ENCODE data around the gene SMYD1. TPM values are rescaled to one million over a fixed set of nuclear protein-coding genes. Genes with fewer than 3 reads are reported as not detected.

The SMYD1 gene
- total and polyA plus RNA-seq, 2 donors, result 0.06 to 5.7 TPM

DNA sequence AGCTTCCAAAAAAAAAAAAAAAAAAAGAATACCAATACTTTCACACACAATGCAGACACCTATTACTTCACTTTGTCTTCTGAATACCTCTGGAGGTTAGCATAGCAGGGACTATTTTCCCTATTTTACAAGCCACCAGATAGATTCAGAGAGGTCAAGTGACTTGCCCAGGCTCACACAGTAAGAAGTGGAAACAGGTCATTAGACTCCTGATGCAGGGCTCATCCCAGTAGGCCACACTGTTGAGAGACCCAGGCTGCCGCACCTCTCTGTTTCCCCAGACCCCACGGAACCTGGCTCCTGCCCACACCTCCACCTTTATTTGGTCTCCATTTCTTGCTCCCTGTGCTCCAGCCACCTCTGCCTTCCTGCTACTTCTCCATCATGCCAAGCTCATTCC, 19.4 kb downstream of the SMYD1 start:
- H3K36me3 ChIP-seq (ENCODE audit: insufficient read depth), result no peaks in the 10 kb centered on the region
- no peak overlapping the region for H3K27ac ChIP-seq (ENCODE audit: low read depth)
- 90% methylated on average over 2 of the region's 2 CpGs for WGBS

DNA sequence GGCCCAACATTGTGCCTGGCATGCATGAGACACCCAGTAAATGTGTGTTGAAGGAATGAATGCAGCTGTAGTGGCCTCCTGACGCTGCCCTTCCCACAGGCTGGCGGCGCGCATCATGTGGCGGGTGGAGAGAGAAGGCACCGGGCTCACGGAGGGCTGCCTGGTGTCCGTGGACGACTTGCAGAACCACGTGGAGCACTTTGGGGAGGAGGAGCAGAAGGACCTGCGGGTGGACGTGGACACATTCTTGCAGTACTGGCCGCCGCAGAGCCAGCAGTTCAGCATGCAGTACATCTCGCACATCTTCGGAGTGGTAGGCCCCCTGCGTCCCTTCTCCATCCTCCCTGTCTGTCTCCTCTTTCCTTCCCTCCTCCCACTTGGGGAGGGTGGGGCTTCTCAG, 20.1 kb downstream of the SMYD1 start:
- DNase-seq (ENCODE audit: extremely low spot score), result no peak
- Histone ChIP-seq H3K4me3 (ENCODE audit: low read depth, low read length) (no peak overlapping the region), H3K36me3 (ENCODE audit: insufficient read depth) (no peaks in the 10 kb centered on the region), H3K4me1 (ENCODE audit: insufficient read depth) (no peaks in the 10 kb centered on the region), H3K27ac (ENCODE audit: low read depth) (no peak overlapping the region)
- WGBS, result 89% methylated on average over 17 of the region's 17 CpGs

More for the DNA sequence above, 19.4 kb downstream of the SMYD1 start:
- H3K4me1 ChIP-seq (ENCODE audit: insufficient read depth), result no peaks in the 10 kb centered on the region
- DNase-seq (ENCODE audit: extremely low spot score), result no peak
- H3K4me3 ChIP-seq (ENCODE audit: low read depth, low read length), result no peak overlapping the region

DNA sequence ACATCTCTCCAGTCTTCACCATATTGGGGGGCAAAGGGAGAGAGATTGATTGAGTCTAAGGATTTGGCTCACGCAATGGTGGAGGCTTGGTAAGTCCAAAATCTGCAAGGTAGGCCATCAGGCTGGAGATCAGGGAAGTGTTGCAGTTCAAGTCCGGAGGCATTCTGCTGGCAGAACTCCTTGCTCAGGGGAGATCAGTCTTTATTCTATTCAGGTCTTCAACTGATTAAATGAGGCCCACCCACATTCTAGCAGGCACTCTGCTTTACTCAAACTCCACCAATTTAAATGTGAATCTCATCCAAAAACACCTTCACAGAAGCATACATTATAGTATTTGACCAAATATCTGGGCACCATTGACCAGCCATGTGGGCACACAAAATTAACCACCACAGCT, 21.4 kb downstream of the SMYD1 start:
- WGBS, result 94% methylated on average over 2 of the region's 2 CpGs
- Histone ChIP-seq H3K4me1 (ENCODE audit: insufficient read depth) (no peaks in the 10 kb centered on the region), H3K36me3 (ENCODE audit: insufficient read depth) (no peaks in the 10 kb centered on the region), H3K27ac (ENCODE audit: low read depth) (no peak overlapping the region), H3K4me3 (ENCODE audit: low read depth, low read length) (no peak overlapping the region)
- DNase-seq (ENCODE audit: extremely low spot score), result no peak

DNA sequence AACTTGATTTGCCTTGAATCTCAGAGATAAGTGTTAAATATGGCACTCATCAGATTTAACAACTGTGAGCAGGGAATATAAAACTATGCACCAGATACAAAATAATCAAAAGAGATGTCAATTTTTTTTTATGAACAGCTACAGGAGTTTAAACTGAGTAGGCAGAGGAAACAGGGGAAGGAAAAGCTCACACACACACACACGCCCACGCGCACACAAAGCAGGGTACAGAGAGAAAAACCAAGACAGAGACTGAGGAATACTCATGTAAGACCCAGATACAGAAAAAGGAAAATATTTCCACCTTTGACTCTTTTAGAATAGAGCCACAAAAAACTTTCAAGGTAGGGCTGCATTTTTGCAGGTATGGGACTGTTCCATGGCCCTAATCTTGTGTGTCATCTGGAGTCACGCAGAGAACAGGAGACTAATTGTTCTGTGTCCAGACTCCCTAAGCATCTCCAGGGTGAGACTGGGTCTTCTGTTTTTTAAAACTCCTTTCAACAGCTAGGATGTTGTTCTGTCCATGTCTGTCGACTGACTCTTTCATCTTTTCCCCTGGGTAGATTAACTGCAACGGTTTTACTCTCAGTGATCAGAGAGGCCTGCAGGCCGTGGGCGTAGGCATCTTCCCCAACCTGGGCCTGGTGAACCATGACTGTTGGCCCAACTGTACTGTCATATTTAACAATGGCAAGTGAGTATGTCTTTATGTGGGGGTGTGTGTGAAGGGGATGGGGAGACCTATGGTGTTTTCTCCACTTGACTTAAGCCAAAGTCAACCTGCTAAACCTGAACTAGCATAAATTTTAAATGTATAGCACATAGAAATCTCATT, 23.0 kb downstream of the SMYD1 start:
- H3K36me3 ChIP-seq (ENCODE audit: insufficient read depth), result no peaks in the 10 kb centered on the region

DNA sequence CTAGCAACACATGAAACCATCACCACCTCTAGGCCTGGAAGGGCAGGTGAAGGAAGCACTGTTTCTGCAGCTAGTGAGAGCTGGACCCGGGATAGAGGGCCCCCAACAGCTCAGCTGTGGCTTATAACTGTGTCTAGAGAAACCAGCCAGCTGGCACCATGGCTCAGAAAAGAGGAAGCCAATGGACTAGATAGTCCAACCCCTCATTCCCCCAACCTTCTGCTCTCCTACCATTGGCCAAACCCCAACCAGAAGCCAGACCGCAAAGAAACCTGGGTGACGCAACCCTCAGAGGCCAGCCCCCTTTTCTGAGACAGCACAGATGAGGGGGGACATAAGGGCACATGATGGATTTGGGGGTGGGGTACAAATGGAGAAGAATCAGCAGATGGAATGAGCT, 24.3 kb downstream of the SMYD1 start:
- H3K4me3 ChIP-seq (ENCODE audit: low read depth, low read length), result no peak overlapping the region
- WGBS, result 87% methylated on average over 3 of the region's 3 CpGs
- no peak for DNase-seq (ENCODE audit: extremely low spot score)
- no peaks in the 10 kb centered on the region for H3K4me1 ChIP-seq (ENCODE audit: insufficient read depth)
- H3K36me3 ChIP-seq (ENCODE audit: insufficient read depth), result no peaks in the 10 kb centered on the region
- no peak overlapping the region for H3K27ac ChIP-seq (ENCODE audit: low read depth)

More for the DNA sequence above, 23.0 kb downstream of the SMYD1 start:
- 74% methylated on average over 8 of the region's 8 CpGs for WGBS
- Histone ChIP-seq H3K27ac (ENCODE audit: low read depth) (no peak overlapping the region), H3K4me3 (ENCODE audit: low read depth, low read length) (no peak overlapping the region), H3K4me1 (ENCODE audit: insufficient read depth) (no peaks in the 10 kb centered on the region)
- no peak for DNase-seq (ENCODE audit: extremely low spot score)

DNA sequence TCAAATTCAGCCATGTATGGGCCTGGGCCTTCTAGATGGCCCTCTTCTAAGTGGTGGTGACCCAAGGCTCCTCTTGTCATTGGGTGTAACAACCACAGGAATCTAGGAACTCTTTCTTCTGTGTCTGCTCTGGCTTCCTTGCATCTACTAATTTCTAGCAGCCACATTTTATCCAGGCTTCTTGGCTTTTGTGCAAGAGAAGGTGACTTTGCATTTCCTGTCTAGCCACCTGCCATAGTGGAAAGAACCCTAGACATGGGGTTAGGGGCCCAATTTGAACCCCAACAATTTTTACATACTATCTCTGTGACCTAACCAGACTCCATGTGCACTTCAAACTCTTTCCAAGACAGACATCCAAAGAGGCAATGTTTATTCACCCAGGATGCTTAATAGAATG, 25.1 kb downstream of the SMYD1 start:
- DNase-seq (ENCODE audit: extremely low spot score), result no peak
- Histone ChIP-seq H3K27ac (ENCODE audit: low read depth) (no peak overlapping the region), H3K36me3 (ENCODE audit: insufficient read depth) (no peaks in the 10 kb centered on the region), H3K4me3 (ENCODE audit: low read depth, low read length) (no peak overlapping the region), H3K4me1 (ENCODE audit: insufficient read depth) (no peaks in the 10 kb centered on the region)

DNA sequence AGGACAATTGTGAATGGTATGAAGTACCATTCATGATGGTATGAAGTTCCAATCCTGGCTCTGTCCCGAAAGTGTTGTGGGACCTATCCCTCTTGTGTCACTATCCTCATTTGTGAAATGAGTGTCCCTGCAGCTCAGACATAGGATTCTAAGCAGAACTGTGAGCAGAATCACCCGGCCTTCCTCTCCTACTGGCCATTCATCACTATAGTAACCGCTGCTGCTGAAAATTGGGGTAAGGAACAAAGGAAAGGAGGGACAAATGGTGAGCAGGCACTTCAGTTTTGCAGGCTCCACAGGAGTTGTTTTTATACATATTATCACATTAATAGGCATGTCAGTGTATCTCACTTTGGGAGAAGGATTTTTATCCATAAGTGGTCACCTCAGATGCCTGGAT, 27.4 kb downstream of the SMYD1 start:
- 84% methylated on average over 3 of the region's 3 CpGs for WGBS
- H3K4me3 ChIP-seq (ENCODE audit: low read depth, low read length), result no peak overlapping the region
- no peaks in the 10 kb centered on the region for H3K36me3 ChIP-seq (ENCODE audit: insufficient read depth)
- no peak for DNase-seq (ENCODE audit: extremely low spot score)
- no peaks in the 10 kb centered on the region for H3K4me1 ChIP-seq (ENCODE audit: insufficient read depth)
- H3K27ac ChIP-seq (ENCODE audit: low read depth), result no peak overlapping the region

DNA sequence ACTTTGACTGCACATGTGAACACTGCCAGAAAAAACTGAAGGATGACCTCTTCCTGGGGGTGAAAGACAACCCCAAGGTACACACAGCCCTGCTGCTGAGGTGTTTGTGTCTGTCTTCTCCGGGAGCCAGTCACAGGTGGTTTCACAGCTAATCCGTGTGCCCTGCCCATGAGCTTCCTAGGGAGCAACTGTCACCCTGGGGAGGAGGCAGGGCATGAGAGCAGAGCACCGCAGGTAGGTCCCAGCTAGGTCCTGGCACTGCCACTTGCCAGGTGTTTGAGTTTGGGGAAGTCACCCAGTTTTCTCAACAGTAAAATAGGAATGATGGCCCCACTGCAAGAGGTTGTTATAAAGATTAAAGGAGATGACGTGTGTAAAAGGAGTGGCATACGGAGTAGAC, 29.1 kb downstream of the SMYD1 start:
- Histone ChIP-seq H3K27ac (ENCODE audit: low read depth) (no peak overlapping the region), H3K4me1 (ENCODE audit: insufficient read depth) (no peaks in the 10 kb centered on the region), H3K36me3 (ENCODE audit: insufficient read depth) (no peaks in the 10 kb centered on the region), H3K4me3 (ENCODE audit: low read depth, low read length) (no peak overlapping the region)
- no peak for DNase-seq (ENCODE audit: extremely low spot score)
- 80% methylated on average over 5 of the region's 5 CpGs for WGBS

DNA sequence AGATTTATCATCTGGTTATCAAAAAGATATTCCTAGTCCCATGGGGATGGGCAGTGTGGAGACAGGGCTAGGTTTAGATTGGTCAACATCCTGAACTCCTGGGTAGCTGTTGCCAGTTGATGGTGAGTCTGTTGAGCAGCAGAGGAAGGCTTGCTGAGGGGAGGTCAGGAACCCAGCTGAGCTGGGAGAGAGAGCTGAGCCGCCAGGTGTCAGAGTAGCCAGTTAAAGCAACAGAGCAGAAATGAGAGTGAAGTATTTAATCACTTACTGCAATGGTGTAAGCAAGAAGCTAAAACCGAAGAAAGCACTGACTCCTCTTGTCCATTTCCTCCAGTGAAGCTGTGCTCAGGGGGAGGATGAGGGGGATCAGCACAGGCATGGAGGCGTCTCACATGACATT, 29.6 kb downstream of the SMYD1 start:
- Histone ChIP-seq H3K27ac (ENCODE audit: low read depth) (no peak overlapping the region), H3K4me3 (ENCODE audit: low read depth, low read length) (no peak overlapping the region), H3K36me3 (ENCODE audit: insufficient read depth) (no peaks in the 10 kb centered on the region), H3K4me1 (ENCODE audit: insufficient read depth) (no peaks in the 10 kb centered on the region)
- 70% methylated on average over 3 of the region's 3 CpGs for WGBS
- no peak for DNase-seq (ENCODE audit: extremely low spot score)

DNA sequence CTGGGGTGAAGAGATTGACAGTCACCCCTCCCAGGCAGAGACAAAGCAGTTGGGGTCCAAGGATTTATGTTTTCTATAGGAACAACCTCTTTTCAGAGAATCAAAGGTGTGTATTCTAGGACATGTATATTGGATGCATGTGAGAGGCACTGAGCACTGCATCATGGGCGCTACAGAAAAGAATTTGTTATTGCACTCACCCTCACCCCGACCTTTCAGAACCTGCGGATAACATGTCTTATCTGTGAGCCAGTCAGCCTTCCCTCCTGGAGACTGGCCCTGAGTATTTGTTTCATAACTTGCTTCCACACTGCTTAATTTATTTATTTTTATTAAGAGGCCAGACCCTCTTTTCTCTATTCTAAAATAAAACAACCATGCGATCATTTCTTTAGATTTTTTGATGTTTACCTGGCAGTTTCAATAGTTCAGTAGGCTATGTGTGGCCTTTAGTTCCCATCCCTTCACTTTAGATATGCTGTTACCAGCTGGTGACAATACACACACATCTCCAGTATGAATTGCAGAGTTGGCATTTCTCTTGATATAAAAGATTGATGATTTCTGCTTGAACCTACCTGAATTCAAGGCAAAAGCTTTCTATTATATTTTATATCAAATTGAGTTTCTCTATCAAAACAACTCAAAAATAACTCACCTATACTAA, 30.4 kb downstream of the SMYD1 start:
- H3K36me3 ChIP-seq (ENCODE audit: insufficient read depth), result no peaks in the 10 kb centered on the region

DNA sequence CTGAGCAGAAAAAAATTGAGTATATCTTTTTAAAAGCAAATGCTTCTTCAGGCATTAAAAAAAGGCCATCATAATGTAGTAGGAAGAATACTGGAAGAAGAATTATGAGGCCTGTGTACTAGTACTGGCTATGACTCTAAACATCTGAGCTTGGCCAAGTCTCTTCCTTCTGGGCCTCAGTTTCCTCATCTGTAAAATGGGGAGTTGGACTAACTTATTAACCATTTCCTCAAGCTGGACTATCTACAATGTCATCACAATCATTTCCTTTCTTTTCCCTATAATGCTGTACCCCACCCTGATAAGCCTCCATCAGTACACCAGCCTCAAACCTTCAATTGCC, 30.9 kb downstream of the SMYD1 start:
- H3K27ac ChIP-seq (ENCODE audit: low read depth), result no peak overlapping the region
- no peak overlapping the region for H3K4me3 ChIP-seq (ENCODE audit: low read depth, low read length)
- no peaks in the 10 kb centered on the region for H3K4me1 ChIP-seq (ENCODE audit: insufficient read depth)
- no peak for DNase-seq (ENCODE audit: extremely low spot score)
- H3K36me3 ChIP-seq (ENCODE audit: insufficient read depth), result no peaks in the 10 kb centered on the region

More for the DNA sequence above, 30.4 kb downstream of the SMYD1 start:
- Histone ChIP-seq H3K27ac (ENCODE audit: low read depth) (no peak overlapping the region), H3K4me1 (ENCODE audit: insufficient read depth) (no peaks in the 10 kb centered on the region), H3K4me3 (ENCODE audit: low read depth, low read length) (no peak overlapping the region)
- WGBS, result 72% methylated on average over 4 of the region's 4 CpGs
- DNase-seq (ENCODE audit: extremely low spot score), result no peak

DNA sequence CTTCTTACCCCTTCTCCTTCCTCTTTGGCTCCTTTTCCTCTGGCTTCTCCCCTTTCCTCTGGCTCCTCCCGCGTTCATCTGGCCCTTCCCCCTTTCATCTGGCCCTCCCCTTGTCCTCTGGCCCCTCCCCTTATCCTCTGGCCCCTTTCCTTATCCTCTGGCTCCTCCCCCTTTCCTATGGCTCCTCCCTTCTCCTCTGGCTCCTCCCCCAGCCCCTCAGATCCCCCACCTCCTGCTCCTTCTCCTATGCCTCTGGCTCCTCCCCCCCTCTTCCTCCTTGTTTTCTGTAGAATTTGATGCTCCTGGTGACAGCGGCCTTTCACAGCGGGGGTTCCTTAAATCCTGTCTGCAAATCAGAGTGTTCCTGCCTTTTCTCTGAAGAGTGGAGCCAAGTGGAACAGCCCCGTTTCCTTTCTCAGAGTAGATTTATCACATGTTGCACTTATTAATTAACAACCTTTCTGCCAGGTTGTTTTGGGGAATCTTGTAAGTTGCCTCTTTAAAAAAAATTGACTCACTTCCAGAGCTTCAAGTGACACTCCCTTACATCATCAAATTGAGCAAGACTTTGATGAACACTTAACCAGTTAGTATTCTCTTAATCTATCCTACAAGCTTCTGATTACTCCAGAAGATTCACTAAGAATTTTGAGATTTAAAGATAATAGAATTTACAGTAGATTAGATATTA, 32.3 kb downstream of the SMYD1 start:
- WGBS, result 39% methylated on average over 5 of the region's 5 CpGs
- H3K4me1 ChIP-seq (ENCODE audit: insufficient read depth), result no peaks in the 10 kb centered on the region
- no peak overlapping the region for H3K4me3 ChIP-seq (ENCODE audit: low read depth, low read length)
- no peaks in the 10 kb centered on the region for H3K36me3 ChIP-seq (ENCODE audit: insufficient read depth)
- DNase-seq (ENCODE audit: extremely low spot score), result no peak
- no peak overlapping the region for H3K27ac ChIP-seq (ENCODE audit: low read depth)

DNA sequence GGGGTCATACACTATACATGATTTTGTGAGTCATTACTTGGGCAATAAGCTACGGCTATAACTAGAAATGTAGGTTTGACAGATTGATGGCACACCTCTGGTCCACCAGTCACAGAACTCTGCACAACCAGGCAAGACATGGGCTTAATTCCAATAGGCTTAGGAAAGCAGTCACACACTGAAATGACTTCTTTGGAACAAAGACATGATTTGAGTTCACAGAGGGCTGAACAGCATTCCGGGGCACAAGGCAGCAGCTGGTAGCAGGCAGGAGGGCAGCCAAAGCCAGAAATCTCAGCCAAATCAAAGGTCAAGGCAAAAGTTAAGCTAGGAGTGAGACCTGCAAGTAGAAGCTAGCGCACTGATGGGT, 32.8 kb downstream of the SMYD1 start:
- DNase-seq (ENCODE audit: extremely low spot score), result no peak
- no peaks in the 10 kb centered on the region for H3K36me3 ChIP-seq (ENCODE audit: insufficient read depth)
- no peaks in the 10 kb centered on the region for H3K4me1 ChIP-seq (ENCODE audit: insufficient read depth)
- no peak overlapping the region for H3K4me3 ChIP-seq (ENCODE audit: low read depth, low read length)
- 71% methylated on average over 3 of the region's 3 CpGs for WGBS
- H3K27ac ChIP-seq (ENCODE audit: low read depth), result no peak overlapping the region

DNA sequence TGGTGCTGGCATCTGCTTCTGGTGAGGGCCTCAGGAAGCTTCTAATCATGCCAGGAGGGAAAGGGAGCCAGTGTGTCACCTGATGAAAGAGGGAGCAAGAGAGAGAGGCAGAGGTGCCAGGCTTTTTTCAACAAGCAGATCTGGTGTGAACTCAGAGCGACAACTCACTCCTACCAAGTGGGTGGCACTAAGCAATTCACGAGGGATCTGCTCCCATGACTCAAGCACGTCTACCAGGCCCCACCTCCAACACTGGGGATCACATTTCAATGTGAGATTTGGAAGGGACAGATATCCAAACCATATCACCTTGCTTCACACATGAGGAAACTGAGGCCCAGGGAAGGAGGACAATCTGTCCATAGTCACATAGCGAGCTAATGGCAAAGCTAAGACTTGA, 41.2 kb downstream of the SMYD1 start:
- DNase-seq (ENCODE audit: extremely low spot score), result no peak
- Histone ChIP-seq H3K4me1 (ENCODE audit: insufficient read depth) (no peaks in the 10 kb centered on the region), H3K36me3 (ENCODE audit: insufficient read depth) (no peaks in the 10 kb centered on the region), H3K4me3 (ENCODE audit: low read depth, low read length) (no peak overlapping the region), H3K27ac (ENCODE audit: low read depth) (no peak overlapping the region)
- 66% methylated on average over 4 of the region's 4 CpGs for WGBS

Data from urinary bladder (tissue), 4 donors.